ENCODE data around the gene MND1. TPM values are rescaled to one million over a fixed set of nuclear protein-coding genes. Genes with fewer than 3 reads are reported as not detected.

The MND1 gene
- total RNA-seq, 1 experiment from 2014 or later, result 21.8 TPM

DNA sequence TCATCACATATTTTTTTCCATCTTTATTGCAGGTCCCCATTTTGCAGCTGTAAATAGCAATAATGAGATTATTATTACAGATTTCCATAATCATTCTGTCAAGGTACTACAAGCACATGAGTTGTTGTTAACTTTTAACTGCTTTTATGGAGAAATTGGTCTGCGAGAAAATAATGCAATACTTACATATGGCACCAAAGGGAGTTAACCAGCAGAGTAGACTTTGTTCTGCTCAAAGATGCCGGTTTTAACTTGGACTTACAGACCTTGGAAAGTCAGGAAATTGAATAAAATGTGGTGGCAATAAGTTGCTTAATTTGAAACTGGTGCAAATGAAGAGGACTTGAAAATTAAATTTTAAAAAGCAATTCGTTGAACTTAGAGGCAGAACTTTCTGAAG lies 20.4 kb upstream of the MND1 start:
- BruUV-seq (replicated peaks), result no TSS peak
- H3K27me3 Mint-ChIP-seq (ENCODE audit: insufficient read depth, unreplicated experiment), result no peaks in the 10 kb centered on the region
- Histone ChIP-seq H3K9me3 (no peaks in the 10 kb centered on the region), H3K36me3 (ENCODE audit: control insufficient read depth, insufficient read depth, low read length) (no peaks in the 10 kb centered on the region), H3K27me3 (replicated peaks; ENCODE audit: control insufficient read depth, insufficient read depth, low read length) (no peaks in the 10 kb centered on the region), H3K4me3 (ENCODE audit: low read depth, low read length) (no peak overlapping the region), H3K4me1 (no peaks in the 10 kb centered on the region)
- no peak overlapping the region for H3K27ac Mint-ChIP-seq (ENCODE audit: unreplicated experiment)
- TF ChIP-seq, protein P1, sequence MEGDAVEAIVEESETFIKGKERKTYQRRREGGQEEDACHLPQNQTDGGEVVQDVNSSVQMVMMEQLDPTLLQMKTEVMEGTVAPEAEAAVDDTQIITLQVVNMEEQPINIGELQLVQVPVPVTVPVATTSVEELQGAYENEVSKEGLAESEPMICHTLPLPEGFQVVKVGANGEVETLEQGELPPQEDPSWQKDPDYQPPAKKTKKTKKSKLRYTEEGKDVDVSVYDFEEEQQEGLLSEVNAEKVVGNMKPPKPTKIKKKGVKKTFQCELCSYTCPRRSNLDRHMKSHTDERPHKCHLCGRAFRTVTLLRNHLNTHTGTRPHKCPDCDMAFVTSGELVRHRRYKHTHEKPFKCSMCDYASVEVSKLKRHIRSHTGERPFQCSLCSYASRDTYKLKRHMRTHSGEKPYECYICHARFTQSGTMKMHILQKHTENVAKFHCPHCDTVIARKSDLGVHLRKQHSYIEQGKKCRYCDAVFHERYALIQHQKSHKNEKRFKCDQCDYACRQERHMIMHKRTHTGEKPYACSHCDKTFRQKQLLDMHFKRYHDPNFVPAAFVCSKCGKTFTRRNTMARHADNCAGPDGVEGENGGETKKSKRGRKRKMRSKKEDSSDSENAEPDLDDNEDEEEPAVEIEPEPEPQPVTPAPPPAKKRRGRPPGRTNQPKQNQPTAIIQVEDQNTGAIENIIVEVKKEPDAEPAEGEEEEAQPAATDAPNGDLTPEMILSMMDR (IDR thresholded peaks at IDR 0.05; ENCODE audit: insufficient read depth in 1 of 2, low read depth in 1 of 2, low read length in 1 of 2, severe bottlenecking in 1 of 2, unreplicated experiment in 1 of 2), result no peak
- peaks cover 15% of the 10 kb centered on the region for H3K36me3 Mint-ChIP-seq (ENCODE audit: insufficient read depth, unreplicated experiment)
- no peak for DNase-seq
- no peaks in the 10 kb centered on the region for H3K9me3 Mint-ChIP-seq (ENCODE audit: unreplicated experiment)
- intact Hi-C loops (cut with micrococcal nuclease; ENCODE audit: unreplicated experiment), result no loop called here
- ChIA-PET POLR2A (no interaction called here), CTCF (no interaction called here)
- no peaks in the 10 kb centered on the region for H3K4me1 Mint-ChIP-seq (ENCODE audit: low read depth, unreplicated experiment)
- no peak overlapping the region for H3K4me3 Mint-ChIP-seq (ENCODE audit: unreplicated experiment)

DNA sequence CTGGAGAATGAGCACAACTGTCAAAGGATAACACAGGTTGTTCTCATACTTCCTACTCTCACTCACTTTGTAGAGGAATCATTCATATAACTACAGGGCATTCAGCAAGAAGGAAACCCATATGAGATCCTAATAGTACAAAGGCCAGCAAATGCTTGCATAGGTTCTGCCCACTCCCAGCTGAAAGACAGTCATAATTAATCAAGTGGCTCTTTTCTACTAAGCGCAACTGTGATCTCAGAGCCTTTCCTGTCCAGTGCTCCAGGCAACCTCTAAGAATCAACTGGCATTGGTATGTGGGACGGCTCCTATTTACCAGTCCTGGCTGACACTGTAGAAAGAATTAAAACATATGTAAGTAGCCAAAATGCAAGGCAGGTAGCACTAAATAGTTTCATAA lies 18.9 kb upstream of the MND1 start:
- Mint-ChIP-seq H3K4me1 (ENCODE audit: low read depth, unreplicated experiment) (no peaks in the 10 kb centered on the region), H3K27me3 (ENCODE audit: insufficient read depth, unreplicated experiment) (no peaks in the 10 kb centered on the region), H3K9me3 (ENCODE audit: unreplicated experiment) (no peaks in the 10 kb centered on the region), H3K36me3 (ENCODE audit: insufficient read depth, unreplicated experiment) (peaks cover 6% of the 10 kb centered on the region), H3K27ac (ENCODE audit: unreplicated experiment) (no peak overlapping the region), H3K4me3 (ENCODE audit: unreplicated experiment) (no peak overlapping the region)
- H3K4me3 ChIP-seq (ENCODE audit: low read depth, low read length), result no peak overlapping the region
- H3K9me3 ChIP-seq, result no peaks in the 10 kb centered on the region
- no peak for DNase-seq
- ChIA-PET CTCF (no interaction called here), POLR2A (no interaction called here)
- intact Hi-C loops (cut with micrococcal nuclease; ENCODE audit: unreplicated experiment), result no loop called here
- no peaks in the 10 kb centered on the region for H3K36me3 ChIP-seq (ENCODE audit: control insufficient read depth, insufficient read depth, low read length)
- BruUV-seq (replicated peaks), result no TSS peak
- TF ChIP-seq, protein P1 (IDR thresholded peaks at IDR 0.05; ENCODE audit: insufficient read depth in 1 of 2, low read depth in 1 of 2, low read length in 1 of 2, severe bottlenecking in 1 of 2, unreplicated experiment in 1 of 2), result no peak
- no peaks in the 10 kb centered on the region for H3K27me3 ChIP-seq (replicated peaks; ENCODE audit: control insufficient read depth, insufficient read depth, low read length)
- H3K4me1 ChIP-seq, result no peaks in the 10 kb centered on the region

DNA sequence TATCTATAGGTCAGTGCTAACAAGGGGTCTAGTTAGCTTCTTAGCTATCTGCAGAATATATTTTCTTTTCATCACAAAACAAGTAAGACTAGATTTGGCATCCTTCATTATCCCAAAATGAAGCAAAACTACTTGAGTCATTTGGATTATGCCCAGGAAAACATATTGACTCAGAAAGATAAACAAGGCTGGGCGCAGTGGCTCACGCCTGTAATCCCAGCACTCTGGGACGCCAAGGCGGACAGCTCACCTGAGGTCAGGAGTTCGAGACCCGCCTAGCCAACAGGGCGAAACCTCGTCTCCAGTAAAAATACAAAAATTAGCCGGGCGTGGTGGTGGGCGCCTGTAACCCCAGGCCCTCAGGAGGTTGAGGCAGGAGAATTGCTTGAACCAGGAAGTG lies 18.0 kb upstream of the MND1 start:
- Mint-ChIP-seq H3K9me3 (ENCODE audit: unreplicated experiment) (no peaks in the 10 kb centered on the region), H3K36me3 (ENCODE audit: insufficient read depth, unreplicated experiment) (no peaks in the 10 kb centered on the region), H3K4me3 (ENCODE audit: unreplicated experiment) (no peak overlapping the region), H3K27me3 (ENCODE audit: insufficient read depth, unreplicated experiment) (no peaks in the 10 kb centered on the region), H3K27ac (ENCODE audit: unreplicated experiment) (no peak overlapping the region), H3K4me1 (ENCODE audit: low read depth, unreplicated experiment) (no peaks in the 10 kb centered on the region)
- ChIA-PET CTCF (no interaction called here), POLR2A (no interaction called here)
- Histone ChIP-seq H3K4me1 (no peaks in the 10 kb centered on the region), H3K36me3 (ENCODE audit: control insufficient read depth, insufficient read depth, low read length) (no peaks in the 10 kb centered on the region), H3K4me3 (ENCODE audit: low read depth, low read length) (no peak overlapping the region), H3K27me3 (replicated peaks; ENCODE audit: control insufficient read depth, insufficient read depth, low read length) (no peaks in the 10 kb centered on the region), H3K9me3 (no peaks in the 10 kb centered on the region)
- BruUV-seq (replicated peaks), result no TSS peak
- TF ChIP-seq, protein P1 (IDR thresholded peaks at IDR 0.05; ENCODE audit: insufficient read depth in 1 of 2, low read depth in 1 of 2, low read length in 1 of 2, severe bottlenecking in 1 of 2, unreplicated experiment in 1 of 2), result no peak
- no peak for DNase-seq
- intact Hi-C loops (cut with micrococcal nuclease; ENCODE audit: unreplicated experiment), result no loop called here
